T-helper 2 cell (primary cell): ENCODE measurements around the gene PLXNA2.

ENCODE experiments used
- DNase-seq, 5 experiments: peaks; one replicate each; pipeline versions ENCODE4 v3.0.0 to v3.0.0-alpha.2; 2012 to 2022

The PLXNA2 gene

GRCh38 chr1:208202333-208202995, 41.7 kb downstream of the PLXNA2 start:
- DNase-seq = no peak

- no peak for DNase-seq
Observed at GRCh38 chr1:208201229-208201628, 43.0 kb downstream of the PLXNA2 start.

- no peak for DNase-seq
Observed at GRCh38 chr1:208200116-208200515, 44.1 kb downstream of the PLXNA2 start.

GRCh38 chr1:208198236-208198635, 45.9 kb downstream of the PLXNA2 start:
- DNase-seq = no peak

GRCh38 chr1:208194944-208195343, 49.2 kb downstream of the PLXNA2 start:
- DNase-seq = no peak

- no peak for DNase-seq
Observed at GRCh38 chr1:208192995-208193394, 51.2 kb downstream of the PLXNA2 start.

GRCh38 chr1:208190784-208191183, 53.4 kb downstream of the PLXNA2 start:
- DNase-seq = no peak

- DNase-seq = no peak
Observed at GRCh38 chr1:208189716-208190115, 54.5 kb downstream of the PLXNA2 start.

- peak in 1 of 5 experiments; percentile 68 for DNase-seq
Observed at GRCh38 chr1:208189183-208189582, 55.0 kb downstream of the PLXNA2 start.

- DNase-seq = no peak
Observed at GRCh38 chr1:208188607-208189006, 55.6 kb downstream of the PLXNA2 start.

- DNase-seq = no peak
Observed at GRCh38 chr1:208187499-208188041, 56.6 kb downstream of the PLXNA2 start.

- no peak for DNase-seq
Observed at GRCh38 chr1:208185801-208186231, 58.4 kb downstream of the PLXNA2 start.

GRCh38 chr1:208184966-208185654, 59.1 kb downstream of the PLXNA2 start:
- DNase-seq = no peak

GRCh38 chr1:208183977-208184911, 59.9 kb downstream of the PLXNA2 start:
- DNase-seq = no peak

GRCh38 chr1:208182880-208183645, 61.1 kb downstream of the PLXNA2 start:
- no peak for DNase-seq

GRCh38 chr1:208181364-208181763, 62.8 kb downstream of the PLXNA2 start:
- DNase-seq = no peak

- DNase-seq = no peak
Observed at GRCh38 chr1:208180421-208180820, 63.8 kb downstream of the PLXNA2 start.

- DNase-seq = no peak
Observed at GRCh38 chr1:208179961-208180409, 64.2 kb downstream of the PLXNA2 start.

- DNase-seq = no peak
Observed at GRCh38 chr1:208179263-208179816, 64.8 kb downstream of the PLXNA2 start.

GRCh38 chr1:208178091-208178529, 66.1 kb downstream of the PLXNA2 start:
- DNase-seq = no peak

- no peak for DNase-seq
Observed at GRCh38 chr1:208177656-208178055, 66.5 kb downstream of the PLXNA2 start.

GRCh38 chr1:208176649-208177048, 67.5 kb downstream of the PLXNA2 start:
- DNase-seq = no peak
